Activated CD8-positive, alpha-beta T cell treated with anti-CD3 and anti-CD28 coated beads for 36 hours (primary cell): Measurements from ENCODE around the gene NACAD. TPM values are rescaled to one million over a fixed set of nuclear protein-coding genes. Genes with fewer than 3 reads are reported as not detected.

Experiments
- ATAC-seq: fragments of 200-7000 bp; cut with Tn5 transposase; one replicate; pipeline ENCODE4 v1.10.0; 2021; ENCODE audit warnings: mild to moderate bottlenecking, moderate library complexity
- CTCF ChIA-PET: fragments of 350-600 bp; sonication (Branson Sonifier 250); formaldehyde crosslinking; loops from one replicate; lab custom pipeline; 2021; ENCODE audit warnings: antibody characterized with exemption; lab: Charles Lee
- POLR2A ChIA-PET: fragments of 350-600 bp; sonication (Branson Sonifier 250); formaldehyde crosslinking; loops from one replicate; lab custom pipeline; 2021; ENCODE audit warnings: antibody characterized with exemption; lab: Charles Lee
- DNase-seq: peaks from one replicate; pipeline ENCODE4 v3.0.0-alpha.2; 2020
- H3K27ac Mint-ChIP-seq: one replicate; pipeline ENCODE4 v1.8.0; 2021; ENCODE audit warnings: mild to moderate bottlenecking, mixed read lengths
- H3K27me3 Mint-ChIP-seq: one replicate; pipeline ENCODE4 v1.8.0; 2021; ENCODE audit warnings: mixed read lengths
- H3K36me3 Mint-ChIP-seq: one replicate; pipeline ENCODE4 v1.8.0; 2021; ENCODE audit warnings: low read depth, mixed read lengths
- H3K4me1 Mint-ChIP-seq: one replicate; pipeline ENCODE4 v1.8.0; 2021; ENCODE audit warnings: low read depth, mixed read lengths
- H3K4me3 Mint-ChIP-seq: one replicate; pipeline ENCODE4 v1.8.0; 2021; ENCODE audit warnings: mild to moderate bottlenecking, moderate library complexity, mixed read lengths
- H3K9me3 Mint-ChIP-seq: one replicate; pipeline ENCODE4 v1.8.0; 2021; ENCODE audit warnings: mixed read lengths
- CTCF ChIP-seq: fragments of 200-600 bp; IDR thresholded peaks from one replicate; pipeline ENCODE4 v1.8.0; 2022; ENCODE audit warnings: antibody characterized with exemption, mild to moderate bottlenecking
- intact Hi-C: fragments of 100-400 bp; cut with micrococcal nuclease; formaldehyde crosslinking; loops from one replicate; pipeline ENCODE4 v1.10.0; 2022
- total RNA-seq, 2 experiments: library from RNA; stranded (reverse); gene quantifications; one replicate each; pipeline ENCODE4 v1.2.3, GENCODE V29; 2021

The NACAD gene
- total RNA-seq, 2 experiments from 2014 or later: 0.31 to 0.50 TPM

DNA sequence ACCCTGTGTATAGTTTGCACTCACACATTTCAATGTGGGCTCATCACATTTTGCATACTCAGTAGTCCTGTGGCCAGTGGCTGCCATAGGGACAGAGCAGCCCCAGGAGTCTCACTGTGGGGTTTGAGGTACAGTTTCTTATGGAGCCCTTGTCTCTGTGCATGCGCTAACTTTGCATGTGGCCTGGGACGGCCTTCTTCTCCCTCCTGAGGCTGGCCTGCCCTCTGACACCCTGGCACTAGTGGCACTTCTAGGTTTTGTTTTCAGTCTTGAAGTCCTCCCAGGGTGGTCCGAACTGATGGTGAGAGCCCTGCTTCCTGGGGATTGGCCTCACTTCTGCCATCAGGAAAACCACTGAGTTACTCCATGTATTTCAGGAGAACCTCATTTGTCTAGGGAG lies 21.2 kb downstream of the NACAD start:
- intact Hi-C loops: no loop called here
- POLR2A ChIA-PET: no interaction called here
- CTCF ChIA-PET: interaction anchor here (1.0 kb wide), 1 partner anchor 55 kb away, joined by 4 read pairs; no protein-coding TSS in a partner anchor
- DNase-seq (no peak), ATAC-seq (no peak)
- H3K36me3 Mint-ChIP-seq: peaks cover 43% of the 10 kb centered on the region
- H3K9me3 Mint-ChIP-seq: no peaks in the 10 kb centered on the region
- TF ChIP-seq CTCF: no peak
- no peak overlapping the region for H3K27ac Mint-ChIP-seq
- peaks cover 12% of the 10 kb centered on the region for H3K4me1 Mint-ChIP-seq
- no peaks in the 10 kb centered on the region for H3K27me3 Mint-ChIP-seq
- H3K4me3 Mint-ChIP-seq: no peak overlapping the region

DNA sequence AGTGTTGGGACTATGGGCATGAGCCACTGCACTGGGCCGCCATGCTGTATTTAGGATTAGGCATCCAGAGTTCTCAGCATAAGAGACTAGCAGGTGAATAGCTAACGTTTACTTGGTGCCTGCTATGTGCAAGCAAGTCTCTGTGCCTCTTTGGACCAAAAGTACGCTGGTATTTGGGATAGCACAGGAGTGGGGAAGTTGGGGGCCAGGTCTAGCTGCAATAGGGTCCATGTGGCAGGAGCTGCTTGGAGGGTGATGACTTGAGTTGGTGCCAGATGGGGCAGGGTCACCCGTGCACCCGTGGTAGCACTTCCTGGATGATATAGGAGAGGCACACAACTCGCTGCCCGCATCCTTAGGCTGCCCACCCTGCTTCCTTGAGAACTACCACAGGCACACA lies 22.4 kb downstream of the NACAD start:
- ATAC-seq: no peak
- DNase-seq: no peak
- peaks cover 22% of the 10 kb centered on the region for H3K4me1 Mint-ChIP-seq
- intact Hi-C loops: no loop called here
- peaks cover 46% of the 10 kb centered on the region for H3K36me3 Mint-ChIP-seq
- H3K4me3 Mint-ChIP-seq: no peak overlapping the region
- no peaks in the 10 kb centered on the region for H3K9me3 Mint-ChIP-seq
- H3K27me3 Mint-ChIP-seq: no peaks in the 10 kb centered on the region
- no peak for TF ChIP-seq CTCF
- CTCF ChIA-PET: interaction anchor here (0.9 to 1.9 kb wide), 2 partner anchors 69 to 93 kb away, joined by 3 to 5 read pairs; no protein-coding TSS in a partner anchor
- peak overlapping the region; percentile 49 for H3K27ac Mint-ChIP-seq
- POLR2A ChIA-PET: interaction anchor here (1.4 to 1.5 kb wide), 2 partner anchors 13 to 44 kb away, joined by 4 to 5 read pairs; no protein-coding TSS in a partner anchor

DNA sequence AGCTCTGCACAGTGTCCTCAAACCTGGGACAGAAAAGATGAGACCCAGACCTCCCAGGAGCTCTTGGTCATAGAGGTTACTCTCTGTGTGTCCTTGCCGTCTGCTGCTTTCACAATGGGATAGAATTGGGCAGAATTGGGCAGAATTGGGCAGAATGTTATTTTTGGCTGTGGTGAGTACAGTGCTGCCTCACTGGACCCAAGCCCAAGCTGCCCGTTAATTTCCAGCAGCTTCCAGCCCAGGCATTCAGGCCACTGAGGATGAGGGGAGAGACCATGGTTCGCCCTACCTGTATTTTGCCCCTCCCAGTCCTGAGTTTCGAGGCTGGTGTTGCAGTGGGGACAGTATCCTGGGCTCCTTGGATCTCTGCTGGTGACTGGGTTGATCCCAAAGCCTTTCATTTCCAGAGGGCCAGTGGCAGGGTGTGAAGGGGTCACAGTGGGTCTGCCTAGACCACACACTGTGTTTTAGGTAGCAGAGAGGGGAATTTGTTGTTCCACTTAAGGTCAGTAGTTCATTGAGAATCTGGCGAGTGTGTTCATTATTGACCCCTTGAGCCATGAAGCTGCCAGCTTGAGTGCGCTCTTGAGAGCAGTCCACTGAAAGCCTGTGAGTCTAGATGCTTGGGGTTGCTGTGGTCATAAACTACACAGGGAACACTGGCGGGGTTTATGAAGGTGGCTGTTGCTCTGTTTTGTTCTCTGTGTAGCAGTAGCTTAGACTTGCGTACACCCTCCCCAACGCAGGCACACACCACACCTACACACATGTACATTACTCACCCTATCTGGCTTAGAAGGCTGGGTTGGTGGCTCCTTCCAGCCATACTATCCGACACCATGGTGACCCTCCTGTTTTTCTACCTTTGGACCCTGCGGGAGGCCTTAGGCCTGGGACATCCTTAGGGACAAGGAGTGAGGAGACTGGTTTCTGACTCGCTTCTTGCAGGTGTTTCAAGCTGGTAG lies 23.5 kb downstream of the NACAD start:
- Mint-ChIP-seq H3K9me3 (no peaks in the 10 kb centered on the region), H3K27ac (peak overlapping the region; percentile 49), H3K36me3 (peaks cover 49% of the 10 kb centered on the region), H3K27me3 (no peaks in the 10 kb centered on the region), H3K4me1 (peaks cover 32% of the 10 kb centered on the region), H3K4me3 (no peak overlapping the region)
- ATAC-seq (no peak), DNase-seq (no peak)
- intact Hi-C loops: no loop called here
- POLR2A ChIA-PET: interaction anchor here (1.1 to 1.5 kb wide), 3 partner anchors 12 to 45 kb away, joined by 4 to 5 read pairs (median 4); no protein-coding TSS in a partner anchor
- CTCF ChIA-PET: interaction anchor here (0.8 to 1.9 kb wide), 3 partner anchors 12 to 92 kb away, joined by 3 to 5 read pairs (median 3); no protein-coding TSS in a partner anchor
- no peak for TF ChIP-seq CTCF

GRCh38 chr7:45064047-45064725 lies 24.6 kb downstream of the NACAD start:
- no peak overlapping the region for H3K4me3 Mint-ChIP-seq
- POLR2A ChIA-PET: interaction anchor here (1.1 to 1.8 kb wide), 2 partner anchors 8 to 27 kb away, joined by 4 read pairs; no protein-coding TSS in a partner anchor
- H3K27me3 Mint-ChIP-seq: no peaks in the 10 kb centered on the region
- peaks cover 50% of the 10 kb centered on the region for H3K36me3 Mint-ChIP-seq
- no peak for TF ChIP-seq CTCF
- ATAC-seq (no peak), DNase-seq (no peak)
- CTCF ChIA-PET: interaction anchor here (0.8 to 1.1 kb wide), 2 partner anchors 11 to 91 kb away, joined by 3 read pairs; no protein-coding TSS in a partner anchor
- intact Hi-C loops: no loop called here
- peaks cover 40% of the 10 kb centered on the region for H3K4me1 Mint-ChIP-seq
- no peak overlapping the region for H3K27ac Mint-ChIP-seq
- no peaks in the 10 kb centered on the region for H3K9me3 Mint-ChIP-seq
